Right lung (tissue), 5 donors: ENCODE data around the gene XPO1. TPM values are rescaled to one million over a fixed set of nuclear protein-coding genes. Genes with fewer than 3 reads are reported as not detected.

Experiments
- DNase-seq, 2 donors: peaks; one replicate each; pipeline ENCODE4 v3.0.0-alpha.2; 2013
- polyA plus RNA-seq, 5 donors: library from polyadenylated mRNA; unstranded; fragments of 120-200 nt; gene quantifications; one replicate each; pipeline versions ENCODE4 v1.2.1 to v1.2.3, GENCODE V29; 2013; ENCODE audit warnings: inconsistent platforms in 1 of 5, low replicate concordance in 1 of 5; ENCODE audit not compliant: insufficient read length in 5 of 5, insufficient read depth in 1 of 5

Gene XPO1
- polyA plus RNA-seq, 5 donors: 203 to 357 (median 319) TPM

DNA sequence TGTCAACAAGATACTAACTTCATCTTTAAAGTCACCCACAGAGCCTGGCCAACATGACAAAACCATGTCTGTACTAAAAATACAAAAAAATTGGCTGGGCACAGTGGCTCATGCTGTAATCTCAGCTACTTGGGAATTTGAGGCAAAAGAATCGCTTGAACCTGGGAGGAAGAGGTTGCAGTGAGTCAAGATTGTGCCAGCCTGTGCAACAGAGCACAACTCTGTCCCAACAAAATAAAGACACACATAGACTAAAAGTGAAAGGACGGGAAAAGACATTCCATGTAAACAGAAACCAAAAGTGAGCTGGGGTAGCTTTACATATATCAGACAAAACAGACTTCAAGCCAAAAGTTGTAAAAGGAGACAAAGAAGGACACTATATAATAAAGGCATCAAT lies 102.1 kb downstream of the XPO1 start:
- no peak for DNase-seq

GRCh38 chr2:61435291-61435690 lies 102.9 kb downstream of the XPO1 start:
- DNase-seq: no peak

DNA sequence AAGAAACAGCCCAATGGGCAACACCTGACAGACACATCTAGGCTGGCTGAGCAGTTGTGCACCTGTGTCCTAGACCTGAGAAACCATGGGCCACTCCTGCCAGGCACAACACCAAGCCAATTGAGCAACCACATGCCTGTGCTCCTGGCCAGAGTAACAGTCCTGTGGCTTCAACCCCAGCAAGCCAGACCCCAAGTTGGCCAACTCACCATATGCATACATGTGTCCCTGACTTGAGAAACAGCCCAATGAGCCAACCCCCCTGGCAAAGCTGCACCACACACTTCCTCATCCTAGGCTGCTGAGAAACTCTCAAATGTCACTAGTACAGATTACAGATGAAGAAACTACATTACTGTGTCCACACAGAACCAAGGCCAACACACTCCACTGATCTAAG lies 103.8 kb downstream of the XPO1 start:
- no peak for DNase-seq

DNA sequence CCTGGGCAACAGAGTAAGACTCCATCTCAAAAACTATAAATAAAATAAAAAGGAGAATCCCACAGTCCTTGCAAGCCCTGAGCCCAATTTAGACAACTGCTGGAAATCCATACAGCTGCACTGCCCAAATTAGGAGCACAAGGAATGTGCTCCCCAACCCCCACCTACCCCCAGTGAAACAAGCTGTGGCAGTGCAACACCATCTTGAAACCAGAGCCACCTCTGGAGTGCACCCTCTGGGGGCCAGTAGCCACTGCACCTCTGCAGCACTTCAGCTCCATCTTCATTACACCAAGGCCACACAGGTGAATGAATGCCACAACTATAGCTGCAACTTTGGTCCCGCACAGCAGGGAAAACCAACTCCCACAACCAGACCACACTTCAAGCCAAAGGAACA lies 104.5 kb downstream of the XPO1 start:
- no peak for DNase-seq

DNA sequence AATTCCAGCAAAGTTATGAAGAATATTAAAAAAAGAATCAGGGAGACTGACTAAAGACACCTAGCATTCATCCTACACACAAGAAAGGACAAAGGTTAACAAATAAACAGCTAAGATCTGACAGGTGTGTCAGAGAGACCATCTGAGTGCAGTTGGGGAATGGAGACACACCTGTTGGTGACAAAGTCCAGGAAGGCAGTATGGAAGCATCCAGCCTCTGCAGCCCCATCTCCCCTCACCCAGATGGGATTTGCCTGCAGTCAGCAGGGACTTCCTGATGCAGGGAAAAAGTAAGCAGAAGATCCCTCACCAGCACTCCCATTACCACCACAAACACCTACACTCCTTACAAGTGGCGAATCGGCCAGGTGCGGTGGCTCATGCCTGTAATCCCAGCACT lies 105.2 kb downstream of the XPO1 start:
- DNase-seq: no peak

DNA sequence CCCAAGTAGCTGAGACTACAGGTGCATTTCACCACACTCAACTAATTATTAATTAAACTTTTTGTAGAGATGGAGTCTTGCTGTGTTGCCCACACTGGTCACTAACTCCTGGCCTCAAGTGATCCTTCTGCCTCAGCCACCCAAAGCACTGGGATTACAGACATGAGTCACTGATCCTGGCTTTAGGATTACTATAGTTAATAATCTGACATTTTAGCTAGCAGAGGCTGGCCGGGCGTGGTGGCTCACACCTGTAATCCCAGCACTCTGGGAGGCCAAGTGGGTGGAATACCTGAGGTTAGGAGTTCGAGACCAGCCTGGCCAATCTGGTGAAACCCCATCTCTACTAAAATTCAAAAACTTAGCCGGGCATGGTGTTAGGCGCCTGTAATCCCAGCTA lies 106.8 kb downstream of the XPO1 start:
- DNase-seq: no peak

Other genes with a start within 250 kb of the XPO1 start
- 100 to 1,000 TPM; 130 to 180 (median 157) TPM for gene USP34, start 67.3 kb downstream of the XPO1 start, polyA plus RNA-seq